ENCODE data around the gene ACOXL. TPM values are rescaled to one million over a fixed set of nuclear protein-coding genes. Genes with fewer than 3 reads are reported as not detected.

The ACOXL gene
- total RNA-seq, 3 donors from 2014 or later, result 0.24 to 0.32 (median 0.30) TPM

GRCh38 chr2:110735366-110735765 is 3.0 kb downstream of the ACOXL start:
- Mint-ChIP-seq H3K9me3 (peaks cover 8% of the 10 kb centered on the region), H3K4me3 (no peak overlapping the region), H3K4me1 (ENCODE audit: low read depth) (peaks cover 17% of the 10 kb centered on the region), H3K36me3 (ENCODE audit: insufficient read depth) (peaks cover 1% of the 10 kb centered on the region), H3K27me3 (ENCODE audit: low read depth) (peaks cover 85% of the 10 kb centered on the region)
- ATAC-seq, result no peak
- no peak for DNase-seq

GRCh38 chr2:110737783-110738182 is 5.4 kb downstream of the ACOXL start:
- H3K4me1 Mint-ChIP-seq (ENCODE audit: low read depth), result peaks cover 10% of the 10 kb centered on the region
- H3K36me3 Mint-ChIP-seq (ENCODE audit: insufficient read depth), result peaks cover 1% of the 10 kb centered on the region
- DNase-seq (no peak), ATAC-seq (no peak)
- H3K4me3 Mint-ChIP-seq, result no peak overlapping the region
- peaks cover 8% of the 10 kb centered on the region for H3K9me3 Mint-ChIP-seq
- H3K27me3 Mint-ChIP-seq (ENCODE audit: low read depth), result peaks cover 83% of the 10 kb centered on the region

DNA sequence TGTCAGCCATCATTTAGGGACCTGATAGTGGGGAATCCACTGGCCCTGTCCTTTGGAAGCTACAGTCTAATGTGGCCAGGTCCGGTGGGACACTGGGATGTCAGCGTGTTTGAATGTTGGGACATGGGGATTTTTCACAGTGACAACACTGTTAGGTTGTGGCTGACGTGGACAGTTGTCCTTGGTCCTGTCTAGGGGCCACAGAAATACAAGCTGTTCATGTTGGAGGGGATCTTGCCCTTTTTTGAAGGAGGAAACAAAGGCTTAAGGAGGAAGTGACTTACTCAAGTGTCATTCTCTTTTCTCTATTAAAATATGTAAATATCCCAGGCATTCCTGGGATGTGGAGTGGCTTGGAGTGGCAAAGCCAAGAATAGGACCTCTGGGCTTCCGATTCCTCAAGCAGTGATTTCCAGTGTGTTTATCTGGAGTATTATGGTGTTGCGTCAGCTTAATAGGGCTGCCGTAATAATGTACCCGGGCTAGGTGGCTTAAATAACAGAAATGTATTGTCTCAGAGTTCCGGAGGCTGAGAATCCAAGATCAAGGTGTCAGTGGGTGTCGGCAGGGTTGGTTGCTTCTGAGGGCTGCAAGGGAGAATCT is 8.5 kb downstream of the ACOXL start:
- Mint-ChIP-seq H3K27me3 (ENCODE audit: low read depth) (peaks cover 74% of the 10 kb centered on the region), H3K36me3 (ENCODE audit: insufficient read depth) (peaks cover 1% of the 10 kb centered on the region), H3K4me3 (no peak overlapping the region), H3K9me3 (peaks cover 8% of the 10 kb centered on the region), H3K4me1 (ENCODE audit: low read depth) (no peaks in the 10 kb centered on the region)
- ATAC-seq, result no peak
- no peak for DNase-seq

- Mint-ChIP-seq H3K27me3 (ENCODE audit: low read depth) (peaks cover 67% of the 10 kb centered on the region), H3K36me3 (ENCODE audit: insufficient read depth) (peaks cover 1% of the 10 kb centered on the region), H3K4me3 (no peak overlapping the region), H3K9me3 (peaks cover 8% of the 10 kb centered on the region), H3K4me1 (ENCODE audit: low read depth) (no peaks in the 10 kb centered on the region)
- DNase-seq, result no peak
- peak; percentile 54 to 55 for ATAC-seq
Observed at GRCh38 chr2:110741491-110741980, 9.2 kb downstream of the ACOXL start.

DNA sequence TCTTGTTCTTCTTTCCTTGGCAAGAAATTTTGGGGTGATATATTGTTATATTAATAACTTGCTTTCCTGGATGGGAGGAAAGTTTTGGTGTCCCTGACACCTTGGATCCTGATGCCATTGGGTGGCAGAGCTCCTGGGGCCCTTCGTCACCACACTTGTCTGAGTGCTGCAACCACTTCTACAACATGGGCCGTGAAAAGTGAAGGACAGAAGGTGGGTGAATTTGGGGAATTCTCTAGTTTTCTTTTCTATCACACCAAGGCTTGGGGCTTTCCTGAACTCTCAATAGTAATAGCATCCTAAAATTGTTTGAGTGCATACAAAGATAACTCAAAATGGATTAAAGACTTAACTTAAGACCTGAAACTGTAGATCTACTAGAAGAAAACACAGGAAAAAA is 10.0 kb downstream of the ACOXL start:
- ATAC-seq, result no peak
- Mint-ChIP-seq H3K27me3 (ENCODE audit: low read depth) (peaks cover 58% of the 10 kb centered on the region), H3K36me3 (ENCODE audit: insufficient read depth) (no peaks in the 10 kb centered on the region)

DNA sequence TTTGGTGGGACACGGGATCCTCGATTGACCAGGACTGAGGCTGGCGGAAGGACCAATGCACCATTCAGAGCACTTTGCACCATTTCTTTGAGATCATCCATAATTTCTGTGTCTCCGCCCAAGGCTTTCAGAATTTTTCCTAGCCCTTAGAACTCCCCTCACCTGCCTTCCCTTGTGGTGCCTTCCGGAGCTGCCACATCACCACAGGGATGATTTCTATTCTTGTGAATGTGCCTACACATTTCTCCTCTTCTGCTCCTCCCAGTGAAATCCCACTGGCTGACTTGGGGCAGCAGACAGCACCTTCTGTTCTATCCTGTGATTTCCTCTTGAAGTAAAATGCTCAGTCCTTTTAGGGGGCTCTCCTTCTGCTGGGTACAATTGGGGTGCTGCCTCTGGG is 11.2 kb downstream of the ACOXL start:
- ATAC-seq, result no peak
- Mint-ChIP-seq H3K4me1 (ENCODE audit: low read depth) (peaks cover 12% of the 10 kb centered on the region), H3K27me3 (ENCODE audit: low read depth) (peaks cover 57% of the 10 kb centered on the region), H3K36me3 (ENCODE audit: insufficient read depth) (no peaks in the 10 kb centered on the region), H3K4me3 (no peak overlapping the region), H3K9me3 (peaks cover 6% of the 10 kb centered on the region)
- DNase-seq, result no peak

More for the DNA sequence above, 10.0 kb downstream of the ACOXL start:
- peaks cover 8% of the 10 kb centered on the region for H3K9me3 Mint-ChIP-seq
- H3K4me1 Mint-ChIP-seq (ENCODE audit: low read depth), result peaks cover under 1% of the 10 kb centered on the region
- no peak for DNase-seq
- H3K4me3 Mint-ChIP-seq, result no peak overlapping the region

GRCh38 chr2:110744429-110744828 is 12.1 kb downstream of the ACOXL start:
- DNase-seq (no peak), ATAC-seq (no peak)
- Mint-ChIP-seq H3K4me3 (no peak overlapping the region), H3K9me3 (no peaks in the 10 kb centered on the region), H3K4me1 (ENCODE audit: low read depth) (peaks cover 19% of the 10 kb centered on the region), H3K27me3 (ENCODE audit: low read depth) (peaks cover 53% of the 10 kb centered on the region), H3K36me3 (ENCODE audit: insufficient read depth) (no peaks in the 10 kb centered on the region)

DNA sequence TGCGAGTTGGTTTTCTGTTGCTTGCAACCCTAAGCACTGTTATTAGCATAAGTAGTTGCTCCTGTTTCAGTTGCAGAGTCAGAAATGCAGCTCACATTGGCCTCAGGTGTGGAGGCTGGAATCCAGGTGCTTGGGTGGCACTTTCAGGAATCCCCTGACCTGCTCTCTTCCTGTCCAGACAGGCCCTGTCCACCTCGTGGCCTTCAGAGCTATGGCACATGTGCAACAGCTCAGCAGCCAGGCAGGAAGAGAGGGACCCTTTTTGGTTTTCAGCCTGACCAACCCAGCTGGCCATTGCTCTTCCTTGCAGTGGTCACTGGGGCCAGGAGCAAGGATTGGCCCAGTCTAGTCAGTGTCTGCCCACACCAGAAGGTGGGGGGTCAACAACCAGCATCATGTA is 12.7 kb downstream of the ACOXL start:
- H3K36me3 Mint-ChIP-seq (ENCODE audit: insufficient read depth), result no peaks in the 10 kb centered on the region
- H3K27me3 Mint-ChIP-seq (ENCODE audit: low read depth), result peaks cover 52% of the 10 kb centered on the region
- no peaks in the 10 kb centered on the region for H3K9me3 Mint-ChIP-seq
- no peak overlapping the region for H3K4me3 Mint-ChIP-seq
- ATAC-seq (no peak), DNase-seq (no peak)
- H3K4me1 Mint-ChIP-seq (ENCODE audit: low read depth), result peaks cover 21% of the 10 kb centered on the region

DNA sequence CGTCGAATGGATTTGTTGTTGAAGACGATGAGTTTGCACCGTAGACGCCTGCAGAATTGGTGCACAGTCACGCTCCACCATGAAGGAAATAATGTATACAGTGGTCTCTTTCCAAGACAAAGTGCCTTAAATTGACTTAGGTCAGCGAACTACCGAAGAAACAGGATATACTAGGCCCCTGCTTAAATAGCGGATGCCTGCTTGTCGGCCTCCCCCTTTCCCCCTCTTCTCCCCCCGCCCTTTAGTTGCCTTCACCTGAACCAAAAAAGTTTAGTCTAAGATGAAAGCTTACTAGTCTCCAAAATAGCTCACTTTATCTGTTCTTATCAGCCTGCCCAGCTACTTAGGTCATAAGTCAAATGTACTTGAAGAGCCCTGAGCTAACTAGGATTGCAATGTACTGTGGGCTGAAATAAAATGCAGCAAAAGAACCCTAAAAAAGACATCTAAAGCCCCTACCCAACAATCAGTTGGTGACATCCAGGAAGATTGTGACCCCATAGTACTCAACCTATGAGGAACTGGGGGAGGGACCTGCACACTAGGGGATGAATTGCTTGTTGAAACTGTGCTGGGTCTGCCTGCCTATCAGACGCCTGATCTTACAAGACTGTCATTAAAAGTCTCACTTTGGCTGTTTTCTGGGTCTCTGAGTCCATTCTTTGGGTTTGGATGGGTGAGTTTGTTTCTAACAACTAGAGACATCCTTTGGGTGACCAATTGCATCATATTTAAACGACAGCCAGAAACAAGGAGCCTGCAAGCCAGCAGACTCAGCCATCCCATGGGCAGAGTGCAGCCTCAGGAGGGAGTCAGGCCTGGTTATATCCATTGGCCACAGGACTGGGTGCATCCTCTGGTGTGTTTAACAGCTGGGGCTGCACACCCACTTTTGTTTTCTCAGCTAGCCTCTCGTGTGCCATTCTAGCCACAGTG is 14.5 kb downstream of the ACOXL start:
- peaks cover 40% of the 10 kb centered on the region for H3K27me3 Mint-ChIP-seq (ENCODE audit: low read depth)
- no peaks in the 10 kb centered on the region for H3K9me3 Mint-ChIP-seq
- ATAC-seq, result no peak
- no peaks in the 10 kb centered on the region for H3K36me3 Mint-ChIP-seq (ENCODE audit: insufficient read depth)
- H3K4me3 Mint-ChIP-seq, result no peak overlapping the region
- no peak for DNase-seq
- H3K4me1 Mint-ChIP-seq (ENCODE audit: low read depth), result peaks cover 21% of the 10 kb centered on the region

GRCh38 chr2:110747522-110748488 is 15.4 kb downstream of the ACOXL start:
- no peaks in the 10 kb centered on the region for H3K36me3 Mint-ChIP-seq (ENCODE audit: insufficient read depth)
- peaks cover 21% of the 10 kb centered on the region for H3K4me1 Mint-ChIP-seq (ENCODE audit: low read depth)
- H3K27me3 Mint-ChIP-seq (ENCODE audit: low read depth), result peaks cover 34% of the 10 kb centered on the region
- H3K4me3 Mint-ChIP-seq, result peak overlapping the region; percentile 46
- ATAC-seq (no peak), DNase-seq (no peak)
- H3K9me3 Mint-ChIP-seq, result no peaks in the 10 kb centered on the region

DNA sequence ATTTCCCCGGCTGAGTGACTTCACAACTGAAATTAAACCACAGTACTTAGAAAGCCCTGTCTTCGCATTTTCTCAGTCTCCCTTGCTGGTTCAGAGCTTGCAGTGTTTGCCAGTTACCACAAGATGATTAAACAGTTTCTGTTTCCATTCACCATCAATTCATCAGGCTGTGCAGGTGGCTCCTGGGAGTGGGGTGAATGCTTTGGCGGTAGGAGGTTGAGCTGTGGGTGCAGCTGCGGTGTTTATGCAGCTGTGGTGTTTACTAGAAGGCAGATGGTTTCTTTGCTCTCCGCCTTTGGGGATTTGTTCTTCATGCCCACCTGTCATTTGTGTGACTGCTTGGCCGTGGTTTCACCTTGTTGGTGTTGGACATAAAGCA is 16.1 kb downstream of the ACOXL start:
- H3K27me3 Mint-ChIP-seq (ENCODE audit: low read depth), result peaks cover 37% of the 10 kb centered on the region
- H3K36me3 Mint-ChIP-seq (ENCODE audit: insufficient read depth), result no peaks in the 10 kb centered on the region
- ATAC-seq, result peak; percentile 98 to 99
- DNase-seq, result peak; percentile 11
- peak overlapping the region; percentile 46 for H3K4me3 Mint-ChIP-seq
- H3K4me1 Mint-ChIP-seq (ENCODE audit: low read depth), result peaks cover 21% of the 10 kb centered on the region
- no peaks in the 10 kb centered on the region for H3K9me3 Mint-ChIP-seq

DNA sequence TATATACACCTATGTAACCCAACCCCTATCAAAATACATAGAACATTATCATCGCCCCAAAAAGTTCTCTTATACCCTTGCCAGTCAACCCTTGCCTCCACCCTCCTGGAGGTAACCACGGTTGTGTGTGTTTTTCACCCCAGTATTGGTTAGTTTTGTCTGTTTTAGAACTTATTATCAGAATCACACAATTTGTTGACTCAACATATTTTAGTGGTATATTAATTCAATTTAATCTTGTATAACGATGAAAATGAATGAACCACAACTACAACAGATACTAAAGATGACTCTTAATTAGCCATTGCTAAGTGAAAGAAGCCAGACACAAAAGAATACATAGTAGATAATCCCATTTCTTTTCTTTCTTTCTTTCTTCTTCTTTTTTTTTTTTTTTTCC is 19.3 kb downstream of the ACOXL start:
- no peaks in the 10 kb centered on the region for H3K36me3 Mint-ChIP-seq (ENCODE audit: insufficient read depth)
- H3K27me3 Mint-ChIP-seq (ENCODE audit: low read depth), result peaks cover 26% of the 10 kb centered on the region
- no peak for DNase-seq
- peaks cover 21% of the 10 kb centered on the region for H3K4me1 Mint-ChIP-seq (ENCODE audit: low read depth)
- H3K4me3 Mint-ChIP-seq, result no peak overlapping the region
- no peak for ATAC-seq
- no peaks in the 10 kb centered on the region for H3K9me3 Mint-ChIP-seq

DNA sequence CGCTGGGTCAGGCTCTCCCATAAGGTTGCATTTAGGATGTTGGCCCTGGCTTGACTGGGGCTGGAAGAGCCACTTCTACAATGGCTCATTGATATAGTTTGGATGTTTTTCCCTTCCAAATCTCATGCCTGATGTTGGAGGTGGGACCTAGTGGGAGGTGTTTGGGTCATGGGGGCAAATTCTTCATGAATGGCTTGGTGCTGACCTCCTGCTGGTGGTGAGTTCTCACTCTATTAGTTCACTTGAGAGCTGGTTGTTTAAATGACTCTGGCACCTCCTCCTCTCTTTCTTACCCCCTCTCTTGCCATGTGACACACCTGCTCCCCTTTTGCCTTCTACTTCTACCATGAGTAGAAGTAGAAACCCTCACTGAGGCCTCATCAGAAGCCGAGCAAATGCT is 20.5 kb downstream of the ACOXL start:
- Mint-ChIP-seq H3K4me3 (no peak overlapping the region), H3K36me3 (ENCODE audit: insufficient read depth) (no peaks in the 10 kb centered on the region), H3K27me3 (ENCODE audit: low read depth) (peaks cover 23% of the 10 kb centered on the region), H3K9me3 (no peaks in the 10 kb centered on the region), H3K4me1 (ENCODE audit: low read depth) (peaks cover 16% of the 10 kb centered on the region)
- ATAC-seq (no peak), DNase-seq (no peak)

GRCh38 chr2:110755491-110756078 is 23.2 kb downstream of the ACOXL start:
- DNase-seq (no peak), ATAC-seq (no peak)
- Mint-ChIP-seq H3K36me3 (ENCODE audit: insufficient read depth) (no peaks in the 10 kb centered on the region), H3K9me3 (peaks cover 9% of the 10 kb centered on the region), H3K4me1 (ENCODE audit: low read depth) (no peaks in the 10 kb centered on the region), H3K4me3 (no peak overlapping the region), H3K27me3 (ENCODE audit: low read depth) (peaks cover 18% of the 10 kb centered on the region)

All from activated T-cell treated with anti-CD3 and anti-CD28 coated beads, Interleukin-2, amount 50 U/mL, for 4 hours (primary cell).